ENCODE results near the gene ATP8A1.
A peak's percentile ranks its signal among the peaks of the same experiment; 100 is the strongest.

The ATP8A1 gene

DNA sequence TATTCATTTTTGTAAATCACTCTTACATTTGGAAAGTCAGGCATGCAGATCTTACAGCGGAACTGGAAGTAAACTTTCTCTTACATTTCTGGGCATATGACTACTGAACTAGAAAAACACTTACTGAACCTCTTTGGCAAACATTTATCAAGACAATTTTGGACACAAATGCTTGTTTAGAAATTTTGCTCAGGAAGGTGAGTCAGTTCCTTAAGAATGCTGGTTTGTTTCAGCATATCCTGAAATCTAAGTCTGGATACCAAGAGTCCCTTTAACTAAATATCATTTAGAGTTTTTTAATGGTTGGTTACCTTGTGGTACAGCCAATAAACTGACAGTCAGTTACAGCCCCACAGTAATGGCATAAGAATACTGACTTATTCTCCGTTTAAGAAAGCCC lies 244.7 kb downstream of the ATP8A1 start:
- no peak overlapping the region for H3K4me3 ChIP-seq (ENCODE audit: severe bottlenecking)
- H3K27me3 ChIP-seq (ENCODE audit: insufficient read depth, poor library complexity, severe bottlenecking): no peaks in the 10 kb centered on the region
- DNase-seq (ENCODE audit: low spot score): no peak
- no peaks in the 10 kb centered on the region for H3K9me3 ChIP-seq (ENCODE audit: severe bottlenecking)
- peak; percentile 90 for ATAC-seq (ENCODE audit: low read depth)
- no peaks in the 10 kb centered on the region for H3K36me3 ChIP-seq (ENCODE audit: low read depth)
- TF ChIP-seq, protein P1, sequence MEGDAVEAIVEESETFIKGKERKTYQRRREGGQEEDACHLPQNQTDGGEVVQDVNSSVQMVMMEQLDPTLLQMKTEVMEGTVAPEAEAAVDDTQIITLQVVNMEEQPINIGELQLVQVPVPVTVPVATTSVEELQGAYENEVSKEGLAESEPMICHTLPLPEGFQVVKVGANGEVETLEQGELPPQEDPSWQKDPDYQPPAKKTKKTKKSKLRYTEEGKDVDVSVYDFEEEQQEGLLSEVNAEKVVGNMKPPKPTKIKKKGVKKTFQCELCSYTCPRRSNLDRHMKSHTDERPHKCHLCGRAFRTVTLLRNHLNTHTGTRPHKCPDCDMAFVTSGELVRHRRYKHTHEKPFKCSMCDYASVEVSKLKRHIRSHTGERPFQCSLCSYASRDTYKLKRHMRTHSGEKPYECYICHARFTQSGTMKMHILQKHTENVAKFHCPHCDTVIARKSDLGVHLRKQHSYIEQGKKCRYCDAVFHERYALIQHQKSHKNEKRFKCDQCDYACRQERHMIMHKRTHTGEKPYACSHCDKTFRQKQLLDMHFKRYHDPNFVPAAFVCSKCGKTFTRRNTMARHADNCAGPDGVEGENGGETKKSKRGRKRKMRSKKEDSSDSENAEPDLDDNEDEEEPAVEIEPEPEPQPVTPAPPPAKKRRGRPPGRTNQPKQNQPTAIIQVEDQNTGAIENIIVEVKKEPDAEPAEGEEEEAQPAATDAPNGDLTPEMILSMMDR (IDR thresholded peaks at IDR 0.05; ENCODE audit: poor library complexity, severe bottlenecking): no peak
- peak overlapping the region; percentile 70 for H3K27ac ChIP-seq (ENCODE audit: poor library complexity, severe bottlenecking)
- peaks cover 18% of the 10 kb centered on the region for H3K4me1 ChIP-seq (ENCODE audit: insufficient read depth, poor library complexity, severe bottlenecking)

DNA sequence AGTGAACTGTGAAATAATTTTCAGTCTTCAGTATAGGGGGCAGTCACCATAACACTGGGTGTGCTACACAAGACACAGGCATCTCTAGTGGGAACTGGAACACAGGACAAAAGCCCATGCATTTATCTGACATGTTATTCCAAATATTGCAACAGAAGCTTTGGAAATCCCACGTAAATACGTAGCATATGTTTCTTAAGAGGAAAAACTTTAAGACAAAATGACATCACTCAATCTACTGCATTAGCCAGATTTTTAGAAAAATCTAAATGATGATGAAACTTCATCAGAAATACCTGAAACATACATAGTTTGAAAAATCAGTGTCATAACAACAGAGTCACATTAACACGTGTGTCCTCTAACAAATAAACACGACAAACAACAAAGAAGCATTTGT lies 245.1 kb downstream of the ATP8A1 start:
- Histone ChIP-seq H3K36me3 (ENCODE audit: low read depth) (no peaks in the 10 kb centered on the region), H3K27ac (ENCODE audit: poor library complexity, severe bottlenecking) (peak overlapping the region; percentile 70), H3K4me1 (ENCODE audit: insufficient read depth, poor library complexity, severe bottlenecking) (peaks cover 18% of the 10 kb centered on the region), H3K27me3 (ENCODE audit: insufficient read depth, poor library complexity, severe bottlenecking) (no peaks in the 10 kb centered on the region), H3K9me3 (ENCODE audit: severe bottlenecking) (no peaks in the 10 kb centered on the region), H3K4me3 (ENCODE audit: severe bottlenecking) (no peak overlapping the region)
- DNase-seq (ENCODE audit: low spot score) (no peak), ATAC-seq (ENCODE audit: low read depth) (no peak; the same call in 2 of the 3 replicates)
- TF ChIP-seq, protein P1 (IDR thresholded peaks at IDR 0.05; ENCODE audit: poor library complexity, severe bottlenecking): no peak

DNA sequence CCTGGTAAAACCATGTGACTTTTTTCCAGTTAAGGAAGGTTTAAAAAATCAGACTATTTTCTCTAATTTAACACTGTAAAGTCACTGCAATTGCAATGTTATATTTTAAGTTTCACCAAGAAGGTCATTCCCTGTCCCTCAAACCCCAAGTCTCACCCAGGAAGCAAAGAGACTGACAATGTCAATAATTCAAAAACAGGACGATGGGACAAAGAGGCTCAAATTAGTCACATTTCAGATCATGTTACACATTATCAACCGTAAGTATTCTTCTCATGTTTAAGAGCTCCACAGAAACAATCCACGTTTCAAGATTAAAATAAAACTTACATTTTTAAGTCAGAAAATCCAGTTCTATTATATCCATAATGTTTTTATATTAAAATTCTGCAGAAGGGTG lies 246.5 kb downstream of the ATP8A1 start:
- Histone ChIP-seq H3K27me3 (ENCODE audit: insufficient read depth, poor library complexity, severe bottlenecking) (no peaks in the 10 kb centered on the region), H3K27ac (ENCODE audit: poor library complexity, severe bottlenecking) (no peak overlapping the region), H3K36me3 (ENCODE audit: low read depth) (no peaks in the 10 kb centered on the region), H3K4me1 (ENCODE audit: insufficient read depth, poor library complexity, severe bottlenecking) (peaks cover 18% of the 10 kb centered on the region), H3K4me3 (ENCODE audit: severe bottlenecking) (no peak overlapping the region), H3K9me3 (ENCODE audit: severe bottlenecking) (no peaks in the 10 kb centered on the region)
- TF ChIP-seq, protein P1 (IDR thresholded peaks at IDR 0.05; ENCODE audit: poor library complexity, severe bottlenecking): no peak
- ATAC-seq (ENCODE audit: low read depth) (no peak), DNase-seq (ENCODE audit: low spot score) (no peak)

DNA sequence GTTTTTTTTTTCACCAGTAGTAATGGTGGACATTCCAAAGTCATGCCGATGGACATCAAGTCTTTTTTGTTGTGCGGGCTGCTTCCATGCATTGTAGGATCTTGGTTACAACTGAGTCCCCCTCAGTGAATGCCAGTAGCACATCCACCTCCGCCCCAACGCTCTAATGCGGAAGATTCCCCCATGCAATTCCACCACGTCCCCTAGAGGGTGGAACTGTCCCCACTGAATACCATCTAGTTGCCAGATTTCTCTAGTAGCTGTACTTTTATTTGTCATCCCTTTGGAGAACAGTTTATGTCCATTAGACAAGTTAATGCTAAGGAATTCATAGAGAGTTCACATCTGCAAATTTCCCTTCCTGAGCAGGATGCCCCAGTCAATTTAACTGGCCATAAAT lies 252.9 kb downstream of the ATP8A1 start:
- TF ChIP-seq, protein P1 (IDR thresholded peaks at IDR 0.05; ENCODE audit: poor library complexity, severe bottlenecking): no peak
- no peak for ATAC-seq (ENCODE audit: low read depth)

DNA sequence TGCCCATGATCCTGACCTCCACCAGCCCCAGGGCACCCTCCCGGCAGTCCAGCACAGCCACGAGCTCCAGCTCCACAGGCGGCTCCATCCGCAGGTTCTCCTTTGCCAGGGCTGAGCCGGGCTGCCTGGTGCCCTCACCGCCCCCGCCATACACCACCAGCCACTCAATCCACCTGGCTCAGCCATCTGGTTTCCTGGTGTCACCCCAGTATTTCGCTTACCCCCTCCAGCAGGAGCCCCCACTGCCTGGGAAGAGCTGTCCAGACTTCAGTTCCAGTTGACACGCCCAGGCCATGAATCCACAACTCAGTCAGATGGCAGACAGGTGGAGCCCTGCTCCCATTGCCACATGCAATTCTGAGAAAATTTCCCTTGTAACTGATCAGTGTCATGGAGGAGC lies 255.7 kb downstream of the ATP8A1 start:
- ATAC-seq (ENCODE audit: low read depth) (peak; percentile 73), DNase-seq (ENCODE audit: low spot score) (no peak)
- H3K27ac ChIP-seq (ENCODE audit: poor library complexity, severe bottlenecking): no peak overlapping the region
- H3K4me1 ChIP-seq (ENCODE audit: insufficient read depth, poor library complexity, severe bottlenecking): no peaks in the 10 kb centered on the region
- no peak overlapping the region for H3K4me3 ChIP-seq (ENCODE audit: severe bottlenecking)
- peaks cover 62% of the 10 kb centered on the region for H3K27me3 ChIP-seq (ENCODE audit: insufficient read depth, poor library complexity, severe bottlenecking)
- no peaks in the 10 kb centered on the region for H3K36me3 ChIP-seq (ENCODE audit: low read depth)
- TF ChIP-seq, protein P1 (IDR thresholded peaks at IDR 0.05; ENCODE audit: poor library complexity, severe bottlenecking): peak; percentile 60
- H3K9me3 ChIP-seq (ENCODE audit: severe bottlenecking): no peaks in the 10 kb centered on the region

More for the DNA sequence above, 252.9 kb downstream of the ATP8A1 start:
- H3K4me1 ChIP-seq (ENCODE audit: insufficient read depth, poor library complexity, severe bottlenecking): no peaks in the 10 kb centered on the region
- H3K36me3 ChIP-seq (ENCODE audit: low read depth): no peaks in the 10 kb centered on the region
- peaks cover 34% of the 10 kb centered on the region for H3K27me3 ChIP-seq (ENCODE audit: insufficient read depth, poor library complexity, severe bottlenecking)
- DNase-seq (ENCODE audit: low spot score): no peak
- no peaks in the 10 kb centered on the region for H3K9me3 ChIP-seq (ENCODE audit: severe bottlenecking)
- no peak overlapping the region for H3K27ac ChIP-seq (ENCODE audit: poor library complexity, severe bottlenecking)
- H3K4me3 ChIP-seq (ENCODE audit: severe bottlenecking): no peak overlapping the region
